ENCODE data around the gene PRRT1B.

PRRT1B gene

GRCh38 chr9:131587906-131588305 is 42.6 kb downstream of the PRRT1B start:
- DNase-seq (ENCODE audit: low read depth in 2 of 2): no peak
- H3K4me3 ChIP-seq (replicated peaks in 1 of 2; ENCODE audit: low read depth in 2 of 2, low read length in 2 of 2): no peak overlapping the region
- TF ChIP-seq CTCF (IDR thresholded peaks at IDR 0.05; ENCODE audit: low read depth, low read length): no peak

GRCh38 chr9:131588396-131588795 is 43.1 kb downstream of the PRRT1B start:
- no peak for TF ChIP-seq CTCF (IDR thresholded peaks at IDR 0.05; ENCODE audit: low read depth, low read length)
- H3K4me3 ChIP-seq (replicated peaks in 1 of 2; ENCODE audit: low read depth in 2 of 2, low read length in 2 of 2): no peak overlapping the region
- DNase-seq (ENCODE audit: low read depth in 2 of 2): no peak

GRCh38 chr9:131589124-131589711 is 43.9 kb downstream of the PRRT1B start:
- H3K4me3 ChIP-seq (replicated peaks in 1 of 2; ENCODE audit: low read depth in 2 of 2, low read length in 2 of 2): no peak overlapping the region
- DNase-seq (ENCODE audit: low read depth in 2 of 2): no peak
- no peak for TF ChIP-seq CTCF (IDR thresholded peaks at IDR 0.05; ENCODE audit: low read depth, low read length)

- no peak for DNase-seq (ENCODE audit: low read depth in 2 of 2)
- H3K4me3 ChIP-seq (replicated peaks in 1 of 2; ENCODE audit: low read depth in 2 of 2, low read length in 2 of 2): no peak overlapping the region
- TF ChIP-seq CTCF (IDR thresholded peaks at IDR 0.05; ENCODE audit: low read depth, low read length): no peak
These were observed 44.7 kb downstream of the PRRT1B start for GRCh38 chr9:131589993-131590392.

- DNase-seq (ENCODE audit: low read depth in 2 of 2): no peak
- no peak overlapping the region for H3K4me3 ChIP-seq (replicated peaks in 1 of 2; ENCODE audit: low read depth in 2 of 2, low read length in 2 of 2)
- no peak for TF ChIP-seq CTCF (IDR thresholded peaks at IDR 0.05; ENCODE audit: low read depth, low read length)
These were observed 45.1 kb downstream of the PRRT1B start for GRCh38 chr9:131590449-131590848.

- peak; percentile 83 to 87 for DNase-seq (ENCODE audit: low read depth in 2 of 2)
- TF ChIP-seq CTCF (IDR thresholded peaks at IDR 0.05; ENCODE audit: low read depth, low read length): peak; percentile 89
- H3K4me3 ChIP-seq (replicated peaks in 1 of 2; ENCODE audit: low read depth in 2 of 2, low read length in 2 of 2): no peak overlapping the region
These were observed 45.9 kb downstream of the PRRT1B start for GRCh38 chr9:131590907-131591844.

All from cardiac fibroblast (primary cell).